ENCODE measurements around the gene MAGI1.

MAGI1 gene

GRCh38 chr3:65939184-65939583 lies 99.5 kb downstream of the MAGI1 start:
- DNase-seq, result no peak

GRCh38 chr3:65938676-65939075 lies 100.0 kb downstream of the MAGI1 start:
- DNase-seq, result no peak

GRCh38 chr3:65938147-65938546 lies 100.6 kb downstream of the MAGI1 start:
- no peak for DNase-seq

- no peak for DNase-seq
These were observed 101.6 kb downstream of the MAGI1 start for GRCh38 chr3:65936908-65937638.

GRCh38 chr3:65935724-65936123 lies 103.0 kb downstream of the MAGI1 start:
- DNase-seq, result no peak

GRCh38 chr3:65930648-65931047 lies 108.1 kb downstream of the MAGI1 start:
- no peak for DNase-seq

GRCh38 chr3:65928110-65928509 lies 110.6 kb downstream of the MAGI1 start:
- no peak for DNase-seq

- no peak for DNase-seq
These were observed 111.1 kb downstream of the MAGI1 start for GRCh38 chr3:65927576-65927975.

GRCh38 chr3:65925254-65925954 lies 113.3 kb downstream of the MAGI1 start:
- DNase-seq, result no peak

GRCh38 chr3:65924762-65925161 lies 114.0 kb downstream of the MAGI1 start:
- DNase-seq, result no peak

GRCh38 chr3:65922441-65922840 lies 116.3 kb downstream of the MAGI1 start:
- no peak for DNase-seq

- no peak for DNase-seq
These were observed 118.9 kb downstream of the MAGI1 start for GRCh38 chr3:65919826-65920225.

- DNase-seq, result no peak
These were observed 123.2 kb downstream of the MAGI1 start for GRCh38 chr3:65915477-65915876.

- DNase-seq, result no peak
These were observed 123.9 kb downstream of the MAGI1 start for GRCh38 chr3:65914740-65915367.

GRCh38 chr3:65914032-65914739 lies 124.5 kb downstream of the MAGI1 start:
- no peak for DNase-seq

- no peak for DNase-seq
These were observed 126.1 kb downstream of the MAGI1 start for GRCh38 chr3:65912647-65913046.

GRCh38 chr3:65908588-65908987 lies 130.1 kb downstream of the MAGI1 start:
- no peak for DNase-seq

GRCh38 chr3:65907232-65908130 lies 131.2 kb downstream of the MAGI1 start:
- DNase-seq, result no peak

- no peak for DNase-seq
These were observed 132.9 kb downstream of the MAGI1 start for GRCh38 chr3:65905771-65906170.

- no peak for DNase-seq
These were observed 134.7 kb downstream of the MAGI1 start for GRCh38 chr3:65904016-65904415.

GRCh38 chr3:65902304-65902793 lies 136.4 kb downstream of the MAGI1 start:
- no peak for DNase-seq

- no peak for DNase-seq
These were observed 137.5 kb downstream of the MAGI1 start for GRCh38 chr3:65901226-65901625.

Data from stimulated activated CD4-positive, alpha-beta T cell treated with anti-CD3 and anti-CD28 coated beads, Interleukin-1b, Interleukin-23, amount 100 ng/mL, for 48 hours (primary cell).